IMR-90 (cell line): Measurements from ENCODE around the gene PTH1R. TPM values are rescaled to one million over a fixed set of nuclear protein-coding genes. Genes with fewer than 3 reads are reported as not detected.

Experiments
- ATAC-seq: fragments of 200-7000 bp; cut with Tn5 transposase; 2 replicates; pipeline ENCODE4 v1.9.1; 2020; ENCODE audit warnings: low read depth, mild to moderate bottlenecking, moderate library complexity
- BruUV-seq: library from RNA; stranded (reverse); fragments of 400-500 nt; replicated peaks from 2 replicates; lab custom pipeline; 2021; lab: Mats Ljungman, UMichigan
- CTCF ChIA-PET: fragments of 300-600 bp; formaldehyde crosslinking; extraction: SDS; loops from one replicate; lab custom pipeline; 2021; ENCODE audit warnings: antibody characterized with exemption; lab: Yijun Ruan, JAX
- POLR2A ChIA-PET: fragments of 300-600 bp; sonication (Branson Sonifier 250); formaldehyde crosslinking; loops from one replicate; lab custom pipeline; 2022; ENCODE audit warnings: antibody characterized with exemption; ENCODE audit not compliant: unreplicated experiment; lab: Charles Lee
- DNase-seq: peaks from one replicate; pipeline ENCODE4 v3.0.0; 2013
- H2AFZ ChIP-seq: replicated peaks from 2 replicates; pipeline ENCODE3; 2013; ENCODE audit warnings: low read length, mild to moderate bottlenecking; ENCODE audit not compliant: poor library complexity
- H2AK5ac ChIP-seq: 2 replicates; pipeline ENCODE4 v1.6.1; 2013; ENCODE audit warnings: low read depth, low read length, inconsistent platforms
- H2AK9ac ChIP-seq: replicated peaks from 2 replicates; pipeline ENCODE3; 2013; ENCODE audit warnings: mild to moderate bottlenecking, low read depth, low read length, moderate library complexity; ENCODE audit not compliant: poor library complexity
- H2BK120ac ChIP-seq: 2 replicates; pipeline ENCODE4 v1.6.1; 2013; ENCODE audit warnings: low read depth, low read length, inconsistent platforms
- H2BK15ac ChIP-seq: 3 replicates; pipeline ENCODE4 v1.6.1; 2013; ENCODE audit warnings: low read depth, low read length, inconsistent platforms
- H2BK20ac ChIP-seq: 2 replicates; pipeline ENCODE4 v1.6.1; 2013; ENCODE audit warnings: low read depth, mild to moderate bottlenecking, inconsistent platforms, low read length, moderate library complexity
- H2BK5ac ChIP-seq: 2 replicates; pipeline ENCODE4 v1.6.1; 2013; ENCODE audit warnings: mild to moderate bottlenecking, low read depth, low read length, inconsistent platforms; ENCODE audit not compliant: poor library complexity, severe bottlenecking
- H3K14ac ChIP-seq: replicated peaks from 2 replicates; pipeline ENCODE4 v1.6.1; 2013; ENCODE audit warnings: low read depth, low read length, inconsistent platforms
- H3K18ac ChIP-seq: 2 replicates; pipeline ENCODE4 v1.6.1; 2013; ENCODE audit warnings: low read depth, low read length, control low read depth
- H3K23ac ChIP-seq: 2 replicates; pipeline ENCODE4 v1.6.1; 2013; ENCODE audit warnings: low read depth, low read length, inconsistent platforms
- H3K27ac ChIP-seq: 2 replicates; pipeline ENCODE4 v1.5.1; 2013; ENCODE audit warnings: mild to moderate bottlenecking, control low read depth, low read length; ENCODE audit not compliant: insufficient read depth
- H3K27me3 ChIP-seq: 2 replicates; pipeline ENCODE4 v1.6.1; 2013; ENCODE audit warnings: low read length; ENCODE audit not compliant: control insufficient read depth, insufficient read depth
- H3K36me3 ChIP-seq: 2 replicates; pipeline ENCODE4 v1.6.1; 2013; ENCODE audit warnings: low read length, mixed read lengths; ENCODE audit not compliant: control insufficient read depth, insufficient read depth
- H3K4ac ChIP-seq: 2 replicates; pipeline ENCODE4 v1.6.1; 2013; ENCODE audit warnings: low read depth, low read length, inconsistent platforms
- H3K4me1 ChIP-seq: 2 replicates; pipeline ENCODE4 v1.6.1; 2013; ENCODE audit warnings: low read length, mixed read lengths; ENCODE audit not compliant: control insufficient read depth, insufficient read depth
- H3K4me2 ChIP-seq: 2 replicates; pipeline ENCODE4 v1.6.1; 2013; ENCODE audit warnings: low read depth, mild to moderate bottlenecking, control low read depth, low read length, moderate library complexity
- H3K4me3 ChIP-seq: 2 replicates; pipeline ENCODE4 v1.5.1; 2013; ENCODE audit warnings: low read depth, mild to moderate bottlenecking, control low read depth, low read length, moderate library complexity; ENCODE audit not compliant: insufficient read depth
- H3K56ac ChIP-seq: 2 replicates; pipeline ENCODE4 v1.6.1; 2013; ENCODE audit warnings: low read length, inconsistent platforms; ENCODE audit not compliant: insufficient read depth; ENCODE audit errors: extremely low read depth
- H3K79me1 ChIP-seq, 2 experiments: 2 replicates each; pipeline ENCODE4 v1.6.1; 2013; ENCODE audit warnings: low read length in 2 of 2, inconsistent platforms in 1 of 2, low read depth in 1 of 2
- H3K9ac ChIP-seq: 2 replicates; pipeline ENCODE4 v1.6.1; 2013; ENCODE audit warnings: low read depth, low read length, control low read depth
- H3K9me1 ChIP-seq: 2 replicates; pipeline ENCODE4 v1.6.1; 2013; ENCODE audit warnings: low read length, inconsistent platforms; ENCODE audit not compliant: insufficient read depth
- H3K9me3 ChIP-seq: 2 replicates; pipeline ENCODE4 v1.6.1; 2013; ENCODE audit warnings: low read length; ENCODE audit not compliant: control insufficient read depth, insufficient read depth
- H4K20me1 ChIP-seq: 2 replicates; pipeline ENCODE4 v1.6.1; 2013; ENCODE audit warnings: low read length, inconsistent platforms; ENCODE audit not compliant: insufficient read depth
- H4K5ac ChIP-seq: 2 replicates; pipeline ENCODE4 v1.6.1; 2013; ENCODE audit warnings: mild to moderate bottlenecking, low read depth, low read length, control low read depth
- H4K8ac ChIP-seq, 2 experiments: 2 replicates each; pipeline ENCODE4 v1.6.1; 2013; ENCODE audit warnings: low read depth in 2 of 2, low read length in 2 of 2, control low read depth in 1 of 2, inconsistent platforms in 1 of 2
- H4K91ac ChIP-seq: 2 replicates; pipeline ENCODE4 v1.6.1; 2013; ENCODE audit warnings: low read depth, low read length, inconsistent platforms; ENCODE audit not compliant: insufficient read depth
- BHLHE40 ChIP-seq: fragments of 150-350 bp; IDR thresholded peaks from 2 replicates; pipeline ENCODE4 v1.6.1; 2016; ENCODE audit warnings: mild to moderate bottlenecking, low read depth, low read length
- CHD1 ChIP-seq: IDR thresholded peaks from 2 replicates; pipeline ENCODE4 v1.6.1; 2012; ENCODE audit warnings: low read depth, low read length, improper control_type of control experiment
- CTCF ChIP-seq: conservative IDR thresholded peaks from 2 replicates; pipeline ENCODE4 v1.5.1; 2012; ENCODE audit warnings: mild to moderate bottlenecking, low read depth, low read length, improper control_type of control experiment
- FOS ChIP-seq: fragments of 150-350 bp; IDR thresholded peaks from 2 replicates; pipeline ENCODE4 v1.6.1; 2016; ENCODE audit warnings: low read depth, low read length
- MAZ ChIP-seq: IDR thresholded peaks from 2 replicates; pipeline ENCODE4 v1.6.1; 2012; ENCODE audit warnings: low read depth, mild to moderate bottlenecking, low read length, improper control_type of control experiment, moderate library complexity, borderline replicate concordance
- MXI1 ChIP-seq: IDR thresholded peaks from 2 replicates; pipeline ENCODE4 v1.6.1; 2012; ENCODE audit warnings: low read depth, mild to moderate bottlenecking, low read length, moderate library complexity, borderline replicate concordance
- NFE2L2 ChIP-seq: fragments of 150-350 bp; IDR thresholded peaks from 2 replicates; pipeline ENCODE4 v1.6.1; 2016; ENCODE audit warnings: low read depth, mild to moderate bottlenecking, low read length
- POLR2A ChIP-seq: IDR thresholded peaks from 2 replicates; pipeline ENCODE4 v1.6.1; 2012; ENCODE audit warnings: mild to moderate bottlenecking, low read depth, low read length
- RAD21 ChIP-seq: IDR thresholded peaks from 2 replicates; pipeline ENCODE4 v1.6.1; 2012; ENCODE audit warnings: low read length, improper control_type of control experiment
- RCOR1 ChIP-seq: IDR thresholded peaks from 2 replicates; pipeline ENCODE4 v1.6.1; 2012; ENCODE audit warnings: mild to moderate bottlenecking, low read length, improper control_type of control experiment; ENCODE audit not compliant: insufficient replicate concordance
- SMC3 ChIP-seq: fragments of 150-350 bp; IDR thresholded peaks from 2 replicates; pipeline ENCODE4 v1.6.1; 2016; ENCODE audit warnings: low read depth, mild to moderate bottlenecking, antibody characterized with exemption, low read length, moderate library complexity
- USF2 ChIP-seq: fragments of 150-350 bp; IDR thresholded peaks from 2 replicates; pipeline ENCODE4 v1.6.1; 2017; ENCODE audit warnings: mild to moderate bottlenecking, antibody characterized with exemption, low read length, low read depth
- WGBS, 2 experiments: methylation state at CpG; one replicate each; pipeline versions ENCODE4 v1.1.5 to v1.1.7; 2013; ENCODE audit warnings: missing lambda C conversion rate in 2 of 2; ENCODE audit not compliant: insufficient read length in 1 of 2; ENCODE audit errors: extremely low coverage in 2 of 2; 5-methylcytosine and 5-hydroxymethylcytosine counted together
- dilution Hi-C: fragments of 300-500 bp; cut with HindIII; formaldehyde crosslinking; loops from one replicate; pipeline ENCODE4 v1.14.3; 2018; ENCODE audit warnings: low sequenced_read_pairs; ENCODE audit not compliant: unreplicated experiment
- in situ Hi-C: fragments of 300-500 bp; cut with MboI; formaldehyde crosslinking; loops from 3 replicates; pipeline ENCODE4 v1.14.3; 2019; ENCODE audit warnings: low sequenced_read_pairs, inconsistent platforms, mixed read lengths
- intact Hi-C: fragments of 100-400 bp; cut with micrococcal nuclease; formaldehyde crosslinking; loops from 2 replicates; pipeline ENCODE4 v1.10.0; 2022
- polyA plus RNA-seq, 3 experiments: library from polyadenylated mRNA; depleted of rRNA; stranded (reverse); fragments of >200 nt; gene quantifications; 2 replicates each; pipeline ENCODE4 v1.2.3, GENCODE V29; 2012; ENCODE audit warnings: low replicate concordance in 1 of 3
- total RNA-seq: library from RNA; depleted of rRNA; stranded (reverse); fragments of >200 nt; gene quantifications from 2 replicates; pipeline ENCODE4 v1.2.3, GENCODE V29; 2012
- TF ChIP-seq, protein P1 (sequence below): fragments of 150-350 bp; IDR thresholded peaks from 2 replicates; pipeline ENCODE4 v1.6.1; 2016; ENCODE audit warnings: low read depth, mild to moderate bottlenecking, low read length, moderate library complexity, borderline replicate concordance

The PTH1R gene
- total and polyA plus RNA-seq, 2 of the 4 experiments (the other 2 are of a cell fraction): 0.15 to 0.18 TPM

- Histone ChIP-seq H3K9me1 (no peaks in the 10 kb centered on the region; the same call in 1 of the 2 replicates), H3K36me3 (no peaks in the 10 kb centered on the region), H2BK120ac (no peak overlapping the region), H2AK9ac (no peak overlapping the region), H3K18ac (no peak overlapping the region), H4K5ac (no peak overlapping the region), H3K23ac (no peak overlapping the region), H4K20me1 (no peaks in the 10 kb centered on the region), H3K4me3 (no peak overlapping the region), H3K56ac (no peak overlapping the region), H3K9me3 (no peaks in the 10 kb centered on the region), H2BK20ac (no peak overlapping the region), H2BK15ac (no peak overlapping the region), H2AFZ (no peak overlapping the region), H2AK5ac (no peak overlapping the region), H3K14ac (no peak overlapping the region), H4K8ac (no peak overlapping the region), H3K9ac (no peak overlapping the region), H4K91ac (no peak overlapping the region), H3K27me3 (peaks cover 53% of the 10 kb centered on the region), H3K27ac (no peak overlapping the region), H2BK5ac (no peak overlapping the region), H3K4me2 (no peak overlapping the region), H3K4me1 (no peaks in the 10 kb centered on the region), H3K4ac (no peak overlapping the region), H3K79me1 (no peaks in the 10 kb centered on the region)
- WGBS, 2 experiments: 46% methylated on average over 4 of the region's 10 CpGs; no CpG with 5 or more reads in 1 of the 2 experiments
- in situ Hi-C loops: no loop called here
- intact Hi-C loops: no loop called here
- TF ChIP-seq NFE2L2 (no peak), MAZ (no peak), BHLHE40 (no peak), SMC3 (no peak), CHD1 (no peak), RAD21 (no peak), CTCF (no peak), MXI1 (no peak), RCOR1 (no peak), POLR2A (no peak), FOS (no peak), USF2 (no peak)
- TF ChIP-seq, protein P1, sequence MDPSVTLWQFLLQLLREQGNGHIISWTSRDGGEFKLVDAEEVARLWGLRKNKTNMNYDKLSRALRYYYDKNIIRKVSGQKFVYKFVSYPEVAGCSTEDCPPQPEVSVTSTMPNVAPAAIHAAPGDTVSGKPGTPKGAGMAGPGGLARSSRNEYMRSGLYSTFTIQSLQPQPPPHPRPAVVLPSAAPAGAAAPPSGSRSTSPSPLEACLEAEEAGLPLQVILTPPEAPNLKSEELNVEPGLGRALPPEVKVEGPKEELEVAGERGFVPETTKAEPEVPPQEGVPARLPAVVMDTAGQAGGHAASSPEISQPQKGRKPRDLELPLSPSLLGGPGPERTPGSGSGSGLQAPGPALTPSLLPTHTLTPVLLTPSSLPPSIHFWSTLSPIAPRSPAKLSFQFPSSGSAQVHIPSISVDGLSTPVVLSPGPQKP: no peak
- no TSS peak for BruUV-seq
- ChIA-PET POLR2A (no interaction called here), CTCF (no interaction called here)
- no peak for DNase-seq
- dilution Hi-C loops: no loop called here
- ATAC-seq: no peak
Measured at GRCh38 chr3:46857485-46858341, 19.8 kb upstream of the PTH1R start.
